Trophoblast cell (in vitro differentiated cells and primary cell): ENCODE data around the gene NDUFA3.

Experiments used
- DNase-seq, 2 donors: peaks; one replicate each; pipeline ENCODE4 v3.0.0-alpha.2; 2016
- H2AFZ ChIP-seq: 2 replicates; pipeline ENCODE4 v1.6.1; 2013; ENCODE audit warnings: low read length, moderate library complexity, mild to moderate bottlenecking; ENCODE audit not compliant: insufficient read depth, poor library complexity
- H2AK5ac ChIP-seq: 2 replicates; pipeline ENCODE4 v1.6.1; 2013; ENCODE audit warnings: mild to moderate bottlenecking, low read length
- H2BK120ac ChIP-seq: 2 replicates; pipeline ENCODE4 v1.6.1; 2013; ENCODE audit warnings: low read length, mild to moderate bottlenecking, moderate library complexity; ENCODE audit not compliant: insufficient read depth, poor library complexity
- H2BK12ac ChIP-seq: 2 replicates; pipeline ENCODE4 v1.6.1; 2013; ENCODE audit warnings: mild to moderate bottlenecking, low read length, moderate library complexity
- H2BK5ac ChIP-seq: 2 replicates; pipeline ENCODE4 v1.6.1; 2013; ENCODE audit warnings: low read length, low read depth, moderate library complexity, mild to moderate bottlenecking; ENCODE audit not compliant: poor library complexity
- H3K14ac ChIP-seq: 2 replicates; pipeline ENCODE4 v1.6.1; 2013; ENCODE audit warnings: mild to moderate bottlenecking, low read length
- H3K18ac ChIP-seq: 2 replicates; pipeline ENCODE4 v1.6.1; 2013; ENCODE audit warnings: mild to moderate bottlenecking, low read length
- H3K23ac ChIP-seq: 2 replicates; pipeline ENCODE4 v1.6.1; 2013; ENCODE audit warnings: low read length
- H3K27ac ChIP-seq: 2 replicates; pipeline ENCODE4 v1.5.1; 2013; ENCODE audit warnings: low read depth, mild to moderate bottlenecking, inconsistent platforms, low read length, moderate library complexity
- H3K27me3 ChIP-seq: 2 replicates; pipeline ENCODE4 v1.6.1; 2013; ENCODE audit warnings: inconsistent platforms, mild to moderate bottlenecking, low read length, moderate library complexity; ENCODE audit not compliant: insufficient read depth
- H3K36me3 ChIP-seq, 2 experiments: 1 replicate in 1 of 2; 2 replicates in 1 of 2; pipeline ENCODE4 v1.6.1; 2013; ENCODE audit warnings: low read length in 2 of 2, mild to moderate bottlenecking in 2 of 2, moderate library complexity in 1 of 2; ENCODE audit not compliant: insufficient read depth in 2 of 2, control insufficient read depth in 1 of 2
- H3K4ac ChIP-seq: 2 replicates; pipeline ENCODE4 v1.6.1; 2013; ENCODE audit warnings: low read depth, mild to moderate bottlenecking, low read length, moderate library complexity
- H3K4me1 ChIP-seq, 2 experiments: 1 replicate in 1 of 2; 2 replicates in 1 of 2; pipeline ENCODE4 v1.6.1; 2013; ENCODE audit warnings: low read length in 2 of 2, mild to moderate bottlenecking in 2 of 2, moderate library complexity in 1 of 2; ENCODE audit not compliant: insufficient read depth in 2 of 2, control insufficient read depth in 1 of 2
- H3K4me2 ChIP-seq: 2 replicates; pipeline ENCODE4 v1.6.1; 2013; ENCODE audit warnings: inconsistent platforms, mild to moderate bottlenecking, low read length, moderate library complexity
- H3K4me3 ChIP-seq: 2 replicates; pipeline ENCODE4 v1.5.1; 2013; ENCODE audit warnings: mild to moderate bottlenecking, low read depth, low read length, inconsistent platforms
- H3K79me1 ChIP-seq: one replicate; pipeline ENCODE4 v1.6.1; 2013; ENCODE audit warnings: low read length
- H3K79me2 ChIP-seq: 2 replicates; pipeline ENCODE4 v1.6.1; 2013; ENCODE audit warnings: low read length, mild to moderate bottlenecking; ENCODE audit not compliant: control insufficient read depth, insufficient read depth, poor library complexity
- H3K9ac ChIP-seq: 2 replicates; pipeline ENCODE4 v1.6.1; 2013; ENCODE audit warnings: mild to moderate bottlenecking, low read length
- H3K9me3 ChIP-seq: 2 replicates; pipeline ENCODE4 v1.6.1; 2013; ENCODE audit warnings: low read depth, mild to moderate bottlenecking, control low read depth, inconsistent platforms, low read length; ENCODE audit not compliant: insufficient read depth
- H4K12ac ChIP-seq: 2 replicates; pipeline ENCODE4 v1.6.1; 2013; ENCODE audit warnings: low read depth, mild to moderate bottlenecking, low read length, moderate library complexity
- H4K8ac ChIP-seq: 2 replicates; pipeline ENCODE4 v1.6.1; 2013; ENCODE audit warnings: low read depth, mild to moderate bottlenecking, low read length, moderate library complexity
- H4K91ac ChIP-seq: one replicate; pipeline ENCODE4 v1.6.1; 2013; ENCODE audit warnings: low read depth, mild to moderate bottlenecking, low read length, moderate library complexity
- WGBS: extraction: QIAGEN DNeasy Blood & Tissue Kit; methylation state at CpG from one replicate; pipeline ENCODE4 v1.1.7; 2013; ENCODE audit warnings: missing lambda C conversion rate; ENCODE audit not compliant: insufficient read length, insufficient coverage; ENCODE audit errors: extremely low coverage; 5-methylcytosine and 5-hydroxymethylcytosine counted together

The NDUFA3 gene

DNA sequence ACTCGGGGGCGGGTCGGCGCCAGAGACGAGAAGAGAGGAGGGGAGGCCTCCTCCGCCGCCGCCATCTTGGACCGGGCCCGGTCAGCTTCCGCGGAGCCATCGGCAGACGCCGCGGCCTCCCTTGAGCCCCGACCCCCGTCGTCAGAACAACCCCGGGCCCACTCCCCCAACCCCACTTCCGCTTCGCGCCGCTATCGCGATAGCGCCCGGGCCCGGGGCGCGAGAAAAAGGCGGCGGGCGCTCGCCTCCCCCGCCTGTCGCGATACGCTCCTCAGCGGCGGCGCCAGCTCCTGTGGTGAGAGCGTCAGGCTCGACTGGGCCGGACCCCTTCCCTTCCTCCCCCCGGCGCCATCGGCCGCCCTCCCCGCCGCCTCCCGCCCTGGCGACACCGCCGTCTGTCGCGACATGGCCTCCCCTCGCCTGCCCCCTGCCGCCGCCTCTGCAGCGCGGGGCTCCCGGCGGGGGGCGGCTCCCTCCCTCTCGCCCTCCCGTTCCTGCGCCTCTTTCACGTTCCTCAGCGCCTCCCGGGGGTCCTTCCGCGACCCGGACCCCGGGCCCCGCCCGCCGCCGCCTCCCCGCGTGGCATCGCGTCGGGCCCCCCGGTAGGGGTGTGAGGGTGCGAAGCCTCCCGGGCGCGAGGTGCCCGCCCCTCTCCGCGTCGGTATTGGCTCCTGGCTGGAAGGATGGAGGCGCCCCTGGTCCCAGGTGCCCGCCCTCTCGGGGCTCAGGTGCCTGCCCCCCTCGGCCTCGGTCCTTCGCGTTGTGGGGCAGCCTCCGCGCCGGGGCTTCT lies 35.2 kb downstream of the NDUFA3 start, which contains the start of gene CNOT3:
TSS of gene CNOT3 (plus strand) at position 64 of the 790 bp plus-strand sequence. CDS start 5,217 bp downstream, outside the sequence.
- WGBS: no CpG with 5 or more reads among the region's 103 CpGs
- H3K4ac ChIP-seq: peak within 1 kb of the TSS; percentile 100
- peak within 1 kb of the TSS; percentile 85 for H2BK120ac ChIP-seq
- H4K12ac ChIP-seq: peak within 1 kb of the TSS; percentile 92
- H3K79me1 ChIP-seq: peaks cover 8% of the 10 kb centered on the region
- peaks cover 11 to 15% of the 10 kb centered on the region in 2 experiments for H3K4me1 ChIP-seq
- H3K9ac ChIP-seq: peak within 1 kb of the TSS; percentile 94
- H3K18ac ChIP-seq: peak within 1 kb of the TSS; percentile 95
- peak within 1 kb of the TSS; percentile 95 for H2AK5ac ChIP-seq
- H3K9me3 ChIP-seq: peaks cover 3% of the 10 kb centered on the region
- H3K4me2 ChIP-seq: peak within 1 kb of the TSS; percentile 83
- peak within 1 kb of the TSS; percentile 95 for H3K4me3 ChIP-seq
- peak within 1 kb of the TSS; percentile 99 for H4K91ac ChIP-seq
- peak within 1 kb of the TSS; percentile 90 for H4K8ac ChIP-seq
- no peaks in the 10 kb centered on the region for H3K27me3 ChIP-seq
- DNase-seq: no peak
- peak within 1 kb of the TSS; percentile 9 for H3K23ac ChIP-seq
- H2AFZ ChIP-seq: peak within 1 kb of the TSS; percentile 81
- peaks cover 31% of the 10 kb centered on the region for H3K79me2 ChIP-seq
- H3K14ac ChIP-seq: peak within 1 kb of the TSS; percentile 96
- H3K36me3 ChIP-seq: peaks cover 32 to 40% of the 10 kb centered on the region in 2 experiments
- H2BK12ac ChIP-seq: no peak within 1 kb of the TSS
- H2BK5ac ChIP-seq: peak within 1 kb of the TSS; percentile 85
- peak within 1 kb of the TSS; percentile 60 for H3K27ac ChIP-seq

GRCh38 chr19:54138489-54139256 lies 36.0 kb downstream of the NDUFA3 start:
- Histone ChIP-seq H4K8ac (no peak overlapping the region), H3K14ac (peak overlapping the region; percentile 22), H3K23ac (no peak overlapping the region), H4K91ac (peak overlapping the region; percentile 99), H3K27ac (no peak overlapping the region), H3K79me2 (peaks cover 31% of the 10 kb centered on the region), H3K4me2 (peak overlapping the region; percentile 64), H2BK120ac (no peak overlapping the region), H3K4me1 (peaks cover 11 to 15% of the 10 kb centered on the region in 2 experiments), H3K9me3 (peaks cover 1% of the 10 kb centered on the region), H3K27me3 (no peaks in the 10 kb centered on the region), H3K79me1 (peaks cover 8% of the 10 kb centered on the region), H3K36me3 (peaks cover 38 to 45% of the 10 kb centered on the region in 2 experiments), H3K4ac (peak overlapping the region; percentile 100), H3K18ac (no peak overlapping the region), H2BK5ac (no peak overlapping the region), H2BK12ac (no peak overlapping the region), H4K12ac (peak overlapping the region; percentile 28), H2AFZ (peak overlapping the region; percentile 1), H3K4me3 (peak overlapping the region; percentile 95), H2AK5ac (peak overlapping the region; percentile 95), H3K9ac (peak overlapping the region; percentile 55)
- DNase-seq: no peak
- WGBS: no CpG with 5 or more reads among the region's 31 CpGs

- Histone ChIP-seq H2BK120ac (no peak overlapping the region), H2BK12ac (no peak overlapping the region), H3K14ac (no peak overlapping the region), H3K4me2 (no peak overlapping the region), H4K91ac (no peak overlapping the region), H3K27me3 (no peaks in the 10 kb centered on the region), H3K23ac (no peak overlapping the region), H4K12ac (no peak overlapping the region), H3K79me2 (peaks cover 31% of the 10 kb centered on the region), H3K18ac (no peak overlapping the region), H2AFZ (no peak overlapping the region), H2AK5ac (no peak overlapping the region), H3K4me1 (peaks cover 6 to 10% of the 10 kb centered on the region in 2 experiments), H3K4ac (peak overlapping the region; percentile 50), H3K9me3 (no peaks in the 10 kb centered on the region), H3K27ac (no peak overlapping the region), H3K9ac (no peak overlapping the region), H3K36me3 (peaks cover 65 to 72% of the 10 kb centered on the region in 2 experiments), H2BK5ac (no peak overlapping the region), H3K4me3 (no peak overlapping the region), H3K79me1 (peaks cover 8% of the 10 kb centered on the region), H4K8ac (no peak overlapping the region)
- DNase-seq: no peak
- no CpG with 5 or more reads among the region's 3 CpGs for WGBS
Observed at GRCh38 chr19:54141356-54141755, 38.7 kb downstream of the NDUFA3 start.

GRCh38 chr19:54142166-54142780 lies 39.6 kb downstream of the NDUFA3 start:
- no peak for DNase-seq
- Histone ChIP-seq H3K27ac (no peak overlapping the region), H3K9me3 (no peaks in the 10 kb centered on the region)

More at GRCh38 chr19:54142166-54142780, 39.6 kb downstream of the NDUFA3 start:
- Histone ChIP-seq H4K8ac (no peak overlapping the region), H3K36me3 (peaks cover 74 to 81% of the 10 kb centered on the region in 2 experiments), H2AK5ac (no peak overlapping the region), H3K79me2 (peaks cover 31% of the 10 kb centered on the region), H3K4me2 (no peak overlapping the region), H2BK5ac (no peak overlapping the region), H2AFZ (no peak overlapping the region), H3K79me1 (peaks cover 7% of the 10 kb centered on the region), H4K12ac (no peak overlapping the region), H3K4me1 (peaks cover 6 to 10% of the 10 kb centered on the region in 2 experiments), H2BK12ac (no peak overlapping the region), H2BK120ac (no peak overlapping the region), H3K27me3 (no peaks in the 10 kb centered on the region), H3K18ac (no peak overlapping the region), H4K91ac (no peak overlapping the region), H3K23ac (no peak overlapping the region), H3K14ac (no peak overlapping the region), H3K9ac (no peak overlapping the region), H3K4ac (no peak overlapping the region), H3K4me3 (no peak overlapping the region)
- WGBS: 100% methylated on average over 3 of the region's 7 CpGs
